Measurements from ENCODE around the gene RIPPLY2.
A peak's percentile ranks its signal among the peaks of the same experiment; 100 is the strongest.
"Not testable (repeated sequence)": the region's sequence is repeated elsewhere in the genome, so short reads cannot be mapped to it uniquely, and the experiment has no call there.

Gene RIPPLY2

GRCh38 chr6:83853178-83854000 lies at the start of gene RIPPLY2:
RIPPLY2 (plus strand) TSS chr6:83853360; CDS start chr6:83853417, 57 bp downstream.
- DNase-seq (ENCODE audit: low spot score) = no peak

- DNase-seq (ENCODE audit: low spot score) = not testable (repeated sequence)
Observed at GRCh38 chr6:83803492-83803891, 49.7 kb upstream of the RIPPLY2 start.

GRCh38 chr6:83804886-83805285 lies 48.3 kb upstream of the RIPPLY2 start:
- DNase-seq (ENCODE audit: low spot score) = no peak

- no peak for DNase-seq (ENCODE audit: low spot score)
Observed at GRCh38 chr6:83808005-83808404, 45.2 kb upstream of the RIPPLY2 start.

GRCh38 chr6:83808926-83809325 lies 44.2 kb upstream of the RIPPLY2 start:
- DNase-seq (ENCODE audit: low spot score) = no peak

GRCh38 chr6:83812595-83812994 lies 40.6 kb upstream of the RIPPLY2 start:
- no peak for DNase-seq (ENCODE audit: low spot score)

- DNase-seq (ENCODE audit: low spot score) = no peak
Observed at GRCh38 chr6:83815631-83816272, 37.4 kb upstream of the RIPPLY2 start.

- DNase-seq (ENCODE audit: low spot score) = no peak
Observed at GRCh38 chr6:83822629-83823169, 30.5 kb upstream of the RIPPLY2 start.

- DNase-seq (ENCODE audit: low spot score) = no peak
Observed at GRCh38 chr6:83824388-83824801, 28.8 kb upstream of the RIPPLY2 start.

- DNase-seq (ENCODE audit: low spot score) = no peak
Observed at GRCh38 chr6:83824831-83825230, 28.3 kb upstream of the RIPPLY2 start.

- DNase-seq (ENCODE audit: low spot score) = no peak
Observed at GRCh38 chr6:83827050-83827449, 26.1 kb upstream of the RIPPLY2 start.

- DNase-seq (ENCODE audit: low spot score) = no peak
Observed at GRCh38 chr6:83838727-83839126, 14.4 kb upstream of the RIPPLY2 start.

- no peak for DNase-seq (ENCODE audit: low spot score)
Observed at GRCh38 chr6:83844170-83844569, 9.0 kb upstream of the RIPPLY2 start.

- no peak for DNase-seq (ENCODE audit: low spot score)
Observed at GRCh38 chr6:83846291-83846690, 6.9 kb upstream of the RIPPLY2 start.

GRCh38 chr6:83847179-83847578 lies 6.0 kb upstream of the RIPPLY2 start:
- no peak for DNase-seq (ENCODE audit: low spot score)

GRCh38 chr6:83849127-83849526 lies 4.0 kb upstream of the RIPPLY2 start:
- no peak for DNase-seq (ENCODE audit: low spot score)

- DNase-seq (ENCODE audit: low spot score) = no peak
Observed at GRCh38 chr6:83849610-83850009, 3.5 kb upstream of the RIPPLY2 start.

GRCh38 chr6:83852528-83853177 lies 507 bp upstream of the RIPPLY2 start:
- no peak for DNase-seq (ENCODE audit: low spot score)

GRCh38 chr6:83854001-83854501 lies 891 bp downstream of the RIPPLY2 start:
- no peak for DNase-seq (ENCODE audit: low spot score)

GRCh38 chr6:83854766-83855165 lies 1.6 kb downstream of the RIPPLY2 start:
- DNase-seq (ENCODE audit: low spot score) = no peak

GRCh38 chr6:83859410-83860358 lies 6.5 kb downstream of the RIPPLY2 start, which contains the start of gene CYB5R4:
CYB5R4 (plus strand) TSS chr6:83859689; CDS start chr6:83859783, 94 bp downstream.
- DNase-seq (ENCODE audit: low spot score) = peak; percentile 96

Measured in LoVo (cell line).